IMR-90 (cell line): Measurements from ENCODE around the gene KIAA0040. TPM values are rescaled to one million over a fixed set of nuclear protein-coding genes. Genes with fewer than 3 reads are reported as not detected.

Experiments
- ATAC-seq: fragments of 200-7000 bp; cut with Tn5 transposase; 2 replicates; pipeline ENCODE4 v1.9.1; 2020; ENCODE audit warnings: low read depth, mild to moderate bottlenecking, moderate library complexity
- BruUV-seq: library from RNA; stranded (reverse); fragments of 400-500 nt; replicated peaks from 2 replicates; lab custom pipeline; 2021; lab: Mats Ljungman, UMichigan
- CTCF ChIA-PET: fragments of 300-600 bp; formaldehyde crosslinking; extraction: SDS; loops from one replicate; lab custom pipeline; 2021; ENCODE audit warnings: antibody characterized with exemption; lab: Yijun Ruan, JAX
- POLR2A ChIA-PET: fragments of 300-600 bp; sonication (Branson Sonifier 250); formaldehyde crosslinking; loops from one replicate; lab custom pipeline; 2022; ENCODE audit warnings: antibody characterized with exemption; ENCODE audit not compliant: unreplicated experiment; lab: Charles Lee
- DNase-seq: peaks from one replicate; pipeline ENCODE4 v3.0.0; 2013
- H2AFZ ChIP-seq: replicated peaks from 2 replicates; pipeline ENCODE3; 2013; ENCODE audit warnings: low read length, mild to moderate bottlenecking; ENCODE audit not compliant: poor library complexity
- H2AK5ac ChIP-seq: 2 replicates; pipeline ENCODE4 v1.6.1; 2013; ENCODE audit warnings: low read depth, low read length, inconsistent platforms
- H2AK9ac ChIP-seq: replicated peaks from 2 replicates; pipeline ENCODE3; 2013; ENCODE audit warnings: mild to moderate bottlenecking, low read depth, low read length, moderate library complexity; ENCODE audit not compliant: poor library complexity
- H2BK120ac ChIP-seq: 2 replicates; pipeline ENCODE4 v1.6.1; 2013; ENCODE audit warnings: low read depth, low read length, inconsistent platforms
- H2BK15ac ChIP-seq: 3 replicates; pipeline ENCODE4 v1.6.1; 2013; ENCODE audit warnings: low read depth, low read length, inconsistent platforms
- H2BK20ac ChIP-seq: 2 replicates; pipeline ENCODE4 v1.6.1; 2013; ENCODE audit warnings: low read depth, mild to moderate bottlenecking, inconsistent platforms, low read length, moderate library complexity
- H2BK5ac ChIP-seq: 2 replicates; pipeline ENCODE4 v1.6.1; 2013; ENCODE audit warnings: mild to moderate bottlenecking, low read depth, low read length, inconsistent platforms; ENCODE audit not compliant: poor library complexity, severe bottlenecking
- H3K14ac ChIP-seq: replicated peaks from 2 replicates; pipeline ENCODE4 v1.6.1; 2013; ENCODE audit warnings: low read depth, low read length, inconsistent platforms
- H3K18ac ChIP-seq: 2 replicates; pipeline ENCODE4 v1.6.1; 2013; ENCODE audit warnings: low read depth, low read length, control low read depth
- H3K23ac ChIP-seq: 2 replicates; pipeline ENCODE4 v1.6.1; 2013; ENCODE audit warnings: low read depth, low read length, inconsistent platforms
- H3K27ac ChIP-seq: 2 replicates; pipeline ENCODE4 v1.5.1; 2013; ENCODE audit warnings: mild to moderate bottlenecking, control low read depth, low read length; ENCODE audit not compliant: insufficient read depth
- H3K27me3 ChIP-seq: 2 replicates; pipeline ENCODE4 v1.6.1; 2013; ENCODE audit warnings: low read length; ENCODE audit not compliant: control insufficient read depth, insufficient read depth
- H3K36me3 ChIP-seq: 2 replicates; pipeline ENCODE4 v1.6.1; 2013; ENCODE audit warnings: low read length, mixed read lengths; ENCODE audit not compliant: control insufficient read depth, insufficient read depth
- H3K4ac ChIP-seq: 2 replicates; pipeline ENCODE4 v1.6.1; 2013; ENCODE audit warnings: low read depth, low read length, inconsistent platforms
- H3K4me1 ChIP-seq: 2 replicates; pipeline ENCODE4 v1.6.1; 2013; ENCODE audit warnings: low read length, mixed read lengths; ENCODE audit not compliant: control insufficient read depth, insufficient read depth
- H3K4me2 ChIP-seq: 2 replicates; pipeline ENCODE4 v1.6.1; 2013; ENCODE audit warnings: low read depth, mild to moderate bottlenecking, control low read depth, low read length, moderate library complexity
- H3K4me3 ChIP-seq: 2 replicates; pipeline ENCODE4 v1.5.1; 2013; ENCODE audit warnings: low read depth, mild to moderate bottlenecking, control low read depth, low read length, moderate library complexity; ENCODE audit not compliant: insufficient read depth
- H3K56ac ChIP-seq: 2 replicates; pipeline ENCODE4 v1.6.1; 2013; ENCODE audit warnings: low read length, inconsistent platforms; ENCODE audit not compliant: insufficient read depth; ENCODE audit errors: extremely low read depth
- H3K79me1 ChIP-seq, 2 experiments: 2 replicates each; pipeline ENCODE4 v1.6.1; 2013; ENCODE audit warnings: low read length in 2 of 2, inconsistent platforms in 1 of 2, low read depth in 1 of 2
- H3K9ac ChIP-seq: 2 replicates; pipeline ENCODE4 v1.6.1; 2013; ENCODE audit warnings: low read depth, low read length, control low read depth
- H3K9me1 ChIP-seq: 2 replicates; pipeline ENCODE4 v1.6.1; 2013; ENCODE audit warnings: low read length, inconsistent platforms; ENCODE audit not compliant: insufficient read depth
- H3K9me3 ChIP-seq: 2 replicates; pipeline ENCODE4 v1.6.1; 2013; ENCODE audit warnings: low read length; ENCODE audit not compliant: control insufficient read depth, insufficient read depth
- H4K20me1 ChIP-seq: 2 replicates; pipeline ENCODE4 v1.6.1; 2013; ENCODE audit warnings: low read length, inconsistent platforms; ENCODE audit not compliant: insufficient read depth
- H4K5ac ChIP-seq: 2 replicates; pipeline ENCODE4 v1.6.1; 2013; ENCODE audit warnings: mild to moderate bottlenecking, low read depth, low read length, control low read depth
- H4K8ac ChIP-seq, 2 experiments: 2 replicates each; pipeline ENCODE4 v1.6.1; 2013; ENCODE audit warnings: low read depth in 2 of 2, low read length in 2 of 2, control low read depth in 1 of 2, inconsistent platforms in 1 of 2
- H4K91ac ChIP-seq: 2 replicates; pipeline ENCODE4 v1.6.1; 2013; ENCODE audit warnings: low read depth, low read length, inconsistent platforms; ENCODE audit not compliant: insufficient read depth
- CHD1 ChIP-seq: IDR thresholded peaks from 2 replicates; pipeline ENCODE4 v1.6.1; 2012; ENCODE audit warnings: low read depth, low read length, improper control_type of control experiment
- ELK1 ChIP-seq: fragments of 150-350 bp; IDR thresholded peaks from 2 replicates; pipeline ENCODE4 v1.6.1; 2016; ENCODE audit warnings: low read depth, mild to moderate bottlenecking, low read length, moderate library complexity, borderline replicate concordance
- MXI1 ChIP-seq: IDR thresholded peaks from 2 replicates; pipeline ENCODE4 v1.6.1; 2012; ENCODE audit warnings: low read depth, mild to moderate bottlenecking, low read length, moderate library complexity, borderline replicate concordance
- NFE2L2 ChIP-seq: fragments of 150-350 bp; IDR thresholded peaks from 2 replicates; pipeline ENCODE4 v1.6.1; 2016; ENCODE audit warnings: low read depth, mild to moderate bottlenecking, low read length
- SMC3 ChIP-seq: fragments of 150-350 bp; IDR thresholded peaks from 2 replicates; pipeline ENCODE4 v1.6.1; 2016; ENCODE audit warnings: low read depth, mild to moderate bottlenecking, antibody characterized with exemption, low read length, moderate library complexity
- WGBS, 2 experiments: methylation state at CpG; one replicate each; pipeline versions ENCODE4 v1.1.5 to v1.1.7; 2013; ENCODE audit warnings: missing lambda C conversion rate in 2 of 2; ENCODE audit not compliant: insufficient read length in 1 of 2; ENCODE audit errors: extremely low coverage in 2 of 2; 5-methylcytosine and 5-hydroxymethylcytosine counted together
- dilution Hi-C: fragments of 300-500 bp; cut with HindIII; formaldehyde crosslinking; loops from one replicate; pipeline ENCODE4 v1.14.3; 2018; ENCODE audit warnings: low sequenced_read_pairs; ENCODE audit not compliant: unreplicated experiment
- in situ Hi-C: fragments of 300-500 bp; cut with MboI; formaldehyde crosslinking; loops from 3 replicates; pipeline ENCODE4 v1.14.3; 2019; ENCODE audit warnings: low sequenced_read_pairs, inconsistent platforms, mixed read lengths
- intact Hi-C: fragments of 100-400 bp; cut with micrococcal nuclease; formaldehyde crosslinking; loops from 2 replicates; pipeline ENCODE4 v1.10.0; 2022
- polyA plus RNA-seq, 3 experiments: library from polyadenylated mRNA; depleted of rRNA; stranded (reverse); fragments of >200 nt; gene quantifications; 2 replicates each; pipeline ENCODE4 v1.2.3, GENCODE V29; 2012; ENCODE audit warnings: low replicate concordance in 1 of 3
- total RNA-seq: library from RNA; depleted of rRNA; stranded (reverse); fragments of >200 nt; gene quantifications from 2 replicates; pipeline ENCODE4 v1.2.3, GENCODE V29; 2012

Gene KIAA0040
- total and polyA plus RNA-seq, 2 of the 4 experiments (the other 2 are of a cell fraction), result 0.05 to 0.18 TPM

GRCh38 chr1:175132436-175132835 is 60.1 kb downstream of the KIAA0040 start (continued):
- TF ChIP-seq ELK1, result no peak
- no peak for TF ChIP-seq SMC3
- TF ChIP-seq NFE2L2, result no peak
- no peak for TF ChIP-seq MXI1

- POLR2A ChIA-PET, result no interaction called here
- no peak for DNase-seq
- H3K27ac ChIP-seq, result no peak overlapping the region
Observed at GRCh38 chr1:175131095-175131494, 61.5 kb downstream of the KIAA0040 start.

More at GRCh38 chr1:175131095-175131494, 61.5 kb downstream of the KIAA0040 start:
- Histone ChIP-seq H2AFZ (no peak overlapping the region), H3K56ac (no peak overlapping the region), H3K4me1 (peaks cover 2% of the 10 kb centered on the region; the same call in 1 of the 2 replicates), H4K5ac (no peak overlapping the region), H4K91ac (no peak overlapping the region), H2BK120ac (no peak overlapping the region), H3K9me1 (no peaks in the 10 kb centered on the region), H2AK9ac (no peak overlapping the region), H3K23ac (no peak overlapping the region), H3K4me2 (no peak overlapping the region), H4K20me1 (no peaks in the 10 kb centered on the region), H3K36me3 (no peaks in the 10 kb centered on the region), H2BK20ac (no peak overlapping the region), H3K79me1 (no peaks in the 10 kb centered on the region), H3K9me3 (no peaks in the 10 kb centered on the region), H3K4ac (no peak overlapping the region), H2AK5ac (no peak overlapping the region), H4K8ac (no peak overlapping the region), H3K18ac (no peak overlapping the region), H3K27me3 (no peaks in the 10 kb centered on the region), H3K14ac (no peak overlapping the region), H2BK15ac (no peak overlapping the region), H2BK5ac (no peak overlapping the region), H3K4me3 (no peak overlapping the region), H3K9ac (no peak overlapping the region)
- intact Hi-C loops (no loop called here), in situ Hi-C loops (no loop called here), dilution Hi-C loops (no loop called here)
- ATAC-seq, result no peak
- CTCF ChIA-PET, result interaction anchor here (1.2 kb wide), 1 partner anchor 101 kb away, joined by 3 read pairs; no protein-coding TSS in a partner anchor
- no TSS peak for BruUV-seq
- TF ChIP-seq SMC3, result no peak
- TF ChIP-seq CHD1, result no peak
- WGBS, 2 experiments, result no CpG with 5 or more reads among the region's 1 CpG
